ENCODE data around the gene SHC3.

The SHC3 gene

DNA sequence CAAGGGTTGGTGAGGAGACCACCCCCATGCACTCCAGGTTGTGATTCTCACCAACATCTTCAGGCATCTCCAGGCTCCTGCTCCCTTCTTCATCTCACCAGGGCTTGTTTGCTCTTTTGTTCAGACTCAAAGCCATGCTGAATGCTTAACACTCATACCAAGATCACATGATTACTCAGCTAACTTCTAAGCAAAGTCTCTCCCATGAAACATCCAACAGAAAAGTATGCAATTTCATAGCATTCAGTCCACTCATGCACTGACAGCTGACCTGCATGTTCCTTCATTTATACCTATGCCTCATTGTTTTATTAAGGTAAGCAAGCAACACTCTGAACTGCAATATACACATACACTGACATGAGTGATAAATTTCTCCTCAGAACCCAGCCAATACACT is 69.0 kb downstream of the SHC3 start:
- DNase-seq (ENCODE audit: low read depth in 3 of 3): no peak

DNA sequence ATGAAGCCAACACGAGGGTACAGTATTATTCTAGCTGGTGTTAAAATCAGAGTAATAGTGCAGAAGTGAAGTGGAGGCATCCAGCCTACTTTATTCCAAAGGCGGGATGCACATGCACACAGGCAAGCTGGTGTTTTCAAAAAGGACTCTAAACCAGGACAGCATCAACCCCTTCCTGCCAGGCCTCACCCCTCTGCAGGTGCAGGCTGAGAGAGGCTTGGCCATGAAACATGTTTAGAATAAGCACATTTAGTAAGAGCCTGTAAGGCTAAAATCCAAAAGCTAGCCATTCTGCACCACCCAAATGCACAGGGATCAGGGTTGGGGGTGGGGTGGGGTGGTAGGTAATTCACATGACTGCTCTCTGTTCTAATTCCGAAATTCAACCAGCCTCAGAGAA is 71.2 kb downstream of the SHC3 start:
- no peak for DNase-seq (ENCODE audit: low read depth in 3 of 3)

- DNase-seq (ENCODE audit: low read depth in 3 of 3): no peak
Measured at GRCh38 chr9:89106224-89106851, 72.3 kb downstream of the SHC3 start.

GRCh38 chr9:89104821-89105220 is 73.8 kb downstream of the SHC3 start:
- no peak for DNase-seq (ENCODE audit: low read depth in 3 of 3)

- no peak for DNase-seq (ENCODE audit: low read depth in 3 of 3)
Measured at GRCh38 chr9:89097219-89097618, 81.4 kb downstream of the SHC3 start.

DNA sequence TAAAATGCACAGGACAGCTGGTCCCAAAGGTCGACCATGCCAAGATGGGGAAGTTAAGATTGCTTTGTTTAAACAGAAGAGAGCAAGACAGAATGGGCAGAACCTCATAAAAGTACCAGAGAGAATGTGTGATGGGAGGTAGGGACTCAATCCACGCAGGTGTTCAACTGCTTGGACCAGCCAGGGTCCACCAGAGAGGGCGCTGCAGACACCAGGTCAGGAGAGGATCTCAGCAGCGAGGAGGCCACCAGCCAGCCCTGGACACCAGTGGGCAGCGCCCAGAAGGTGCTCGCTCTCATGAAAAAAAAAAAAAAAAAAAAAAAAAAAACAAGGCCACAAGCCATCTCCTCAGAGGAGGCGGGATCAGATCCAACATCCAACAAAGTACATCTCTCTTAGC is 81.8 kb downstream of the SHC3 start:
- no peak for DNase-seq (ENCODE audit: low read depth in 3 of 3)

GRCh38 chr9:89095761-89096528 is 82.7 kb downstream of the SHC3 start:
- no peak for DNase-seq (ENCODE audit: low read depth in 3 of 3)

GRCh38 chr9:89093201-89093975 is 85.2 kb downstream of the SHC3 start:
- no peak for DNase-seq (ENCODE audit: low read depth in 3 of 3)

DNA sequence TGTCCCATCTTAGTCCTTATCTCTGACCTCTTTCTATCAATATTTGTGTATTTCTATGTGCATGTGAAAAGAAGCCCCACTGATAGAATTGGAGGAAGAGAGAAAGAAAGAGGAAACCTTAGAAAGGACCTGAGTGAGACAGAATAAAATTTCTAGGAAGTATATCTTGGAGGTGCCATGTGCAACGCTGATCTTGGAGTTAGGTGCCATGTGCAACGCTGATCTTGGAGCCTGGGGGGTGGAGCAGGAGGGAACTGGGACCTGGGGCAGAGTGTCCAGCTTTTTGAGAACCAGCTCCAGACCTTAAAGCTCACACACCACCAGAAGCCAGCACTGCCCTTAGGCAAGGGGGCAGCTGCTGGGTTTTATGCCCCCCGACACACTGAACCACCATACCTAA is 89.4 kb downstream of the SHC3 start:
- DNase-seq (ENCODE audit: low read depth in 3 of 3): no peak

- no peak for DNase-seq (ENCODE audit: low read depth in 3 of 3)
Measured at GRCh38 chr9:89083626-89084025, 95.0 kb downstream of the SHC3 start.

DNA sequence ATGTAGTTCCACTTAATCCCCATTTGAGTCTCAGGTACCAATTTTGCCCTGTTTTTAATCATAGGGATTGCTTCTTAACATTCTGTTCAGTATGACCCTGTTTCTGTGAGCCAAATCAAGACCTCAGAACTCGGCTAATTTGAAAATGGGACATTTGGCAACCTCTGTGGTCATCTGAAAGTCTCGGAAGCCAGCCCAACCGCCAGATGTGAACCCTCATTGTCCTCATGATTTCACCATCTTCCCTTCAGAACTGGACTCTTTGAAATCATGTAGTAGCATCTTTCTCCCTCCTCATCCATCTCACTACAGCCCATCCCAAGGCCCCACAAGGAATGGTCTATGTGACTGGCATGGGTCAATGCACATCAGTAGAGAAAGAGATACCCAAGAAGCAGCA is 98.4 kb downstream of the SHC3 start:
- no peak for DNase-seq (ENCODE audit: low read depth in 3 of 3)

DNA sequence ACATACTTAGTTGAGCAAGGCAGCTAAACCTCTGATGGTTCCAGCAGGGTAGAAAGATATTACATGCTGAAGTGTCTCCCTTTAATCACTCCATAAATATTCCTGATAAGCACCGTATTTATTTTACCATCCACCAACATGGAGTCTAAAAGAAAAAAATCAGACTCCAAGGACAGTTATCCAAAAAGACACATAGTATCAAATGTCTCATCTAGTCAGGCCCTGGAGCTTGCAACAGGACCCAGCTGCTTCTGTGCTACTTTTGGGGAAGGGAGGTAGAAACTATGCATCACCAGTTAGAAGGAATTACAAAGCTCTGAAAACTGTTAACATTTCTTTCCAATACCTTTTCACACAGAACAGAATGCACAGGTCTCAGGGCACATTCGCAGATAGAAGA is 99.2 kb downstream of the SHC3 start:
- no peak for DNase-seq (ENCODE audit: low read depth in 3 of 3)

GRCh38 chr9:89078860-89079259 is 99.8 kb downstream of the SHC3 start:
- no peak for DNase-seq (ENCODE audit: low read depth in 3 of 3)

DNA sequence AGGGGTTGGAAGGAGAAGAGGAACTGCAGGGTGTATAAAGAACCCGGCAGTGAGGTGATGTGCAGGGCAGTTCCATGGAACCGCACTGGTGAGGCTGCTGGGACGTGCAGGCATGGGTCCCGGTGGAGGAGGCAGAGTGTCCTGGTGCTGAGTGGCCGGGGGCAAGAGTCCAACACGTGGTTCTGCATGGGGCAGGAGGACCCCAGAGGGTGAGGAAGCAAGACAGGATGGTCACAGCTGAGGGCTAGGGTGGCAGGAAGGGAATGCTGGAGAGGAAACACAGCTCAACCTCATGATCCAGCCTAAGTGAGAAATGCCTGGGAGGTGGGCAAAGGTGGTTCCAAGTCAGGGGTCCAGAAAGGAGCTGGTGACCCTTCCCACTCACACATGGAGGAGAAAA is 100.2 kb downstream of the SHC3 start:
- DNase-seq (ENCODE audit: low read depth in 3 of 3): no peak

DNA sequence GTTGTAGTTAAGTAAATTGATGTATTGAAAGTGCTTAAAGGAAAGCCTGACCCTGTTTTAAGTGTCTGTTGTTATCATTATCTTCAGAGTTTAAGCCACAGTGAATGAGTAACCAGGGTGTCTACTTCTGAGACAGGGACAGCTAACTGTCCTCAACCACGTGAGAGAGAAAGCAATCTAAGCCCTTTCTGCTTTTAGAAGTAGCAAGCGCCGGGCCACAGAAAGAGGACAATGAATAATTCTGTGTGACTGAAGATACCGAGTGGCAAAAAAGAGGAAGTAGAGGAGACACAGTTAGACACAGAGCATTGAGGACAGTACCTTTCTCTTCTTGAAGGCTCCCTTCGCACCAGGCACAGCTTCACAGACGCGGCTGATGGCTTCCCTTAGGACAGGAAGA is 101.1 kb downstream of the SHC3 start:
- DNase-seq (ENCODE audit: low read depth in 3 of 3): no peak

DNA sequence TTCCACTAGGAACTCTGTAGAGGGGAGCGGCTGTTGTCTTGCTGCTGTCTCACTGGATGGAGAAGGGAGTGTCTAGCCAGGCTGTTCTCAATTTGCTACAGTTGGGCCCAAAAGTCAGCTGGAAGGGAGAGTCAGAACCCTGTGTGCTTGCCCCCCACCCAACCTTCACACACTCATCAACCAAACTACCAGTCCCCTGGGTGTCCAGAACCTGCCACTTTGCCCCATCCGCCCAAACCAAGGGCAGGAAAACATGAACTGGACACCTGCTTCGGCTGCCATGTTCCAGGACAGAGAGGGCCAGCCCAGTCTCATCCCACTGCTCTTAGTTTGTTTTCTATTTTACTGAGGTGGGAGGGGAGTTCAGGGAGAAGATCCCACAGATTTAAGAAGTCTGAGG is 105.2 kb downstream of the SHC3 start:
- no peak for DNase-seq (ENCODE audit: low read depth in 3 of 3)

GRCh38 chr9:89071591-89071990 is 107.0 kb downstream of the SHC3 start:
- no peak for DNase-seq (ENCODE audit: low read depth in 3 of 3)

DNA sequence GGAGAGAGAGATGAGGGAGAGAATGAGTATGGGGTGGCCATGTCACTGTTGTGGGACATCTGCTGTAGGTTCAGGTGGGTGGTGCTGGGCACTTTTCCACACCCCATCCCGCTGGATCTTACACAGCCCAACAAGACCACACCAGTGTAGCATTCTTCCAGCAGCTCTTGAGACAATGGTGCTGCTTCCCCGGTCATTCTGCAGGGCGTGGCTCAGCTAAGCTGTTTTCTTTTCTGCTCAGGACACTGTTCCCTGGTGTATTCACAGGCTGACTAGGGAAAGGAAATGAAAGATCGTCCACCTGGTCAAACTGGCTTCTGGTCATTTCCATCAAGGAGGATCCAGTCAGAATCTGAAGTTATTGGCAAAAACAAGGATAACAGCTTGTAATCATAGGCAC is 111.8 kb downstream of the SHC3 start:
- no peak for DNase-seq (ENCODE audit: low read depth in 3 of 3)

DNA sequence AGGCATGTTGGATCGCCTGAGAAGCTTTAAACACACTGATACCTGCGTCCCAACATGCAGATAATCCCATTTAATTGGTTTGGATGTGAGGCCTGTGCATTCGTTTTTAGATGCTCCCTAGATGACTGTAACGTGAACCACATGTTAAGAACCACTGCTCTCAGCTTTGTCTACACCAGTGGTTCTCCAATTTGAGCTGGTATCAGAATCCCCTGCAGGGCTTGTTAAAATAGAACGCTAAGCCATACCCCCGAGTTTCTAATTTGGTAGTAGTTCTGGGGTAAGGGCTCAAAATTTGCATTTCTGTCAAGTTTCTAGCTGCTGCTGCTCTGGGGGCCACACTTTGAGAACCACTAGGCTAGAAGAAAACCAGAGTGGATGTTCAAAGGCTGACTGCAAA is 112.7 kb downstream of the SHC3 start:
- no peak for DNase-seq (ENCODE audit: low read depth in 3 of 3)

GRCh38 chr9:89060790-89061189 is 117.8 kb downstream of the SHC3 start:
- DNase-seq (ENCODE audit: low read depth in 3 of 3): no peak

DNA sequence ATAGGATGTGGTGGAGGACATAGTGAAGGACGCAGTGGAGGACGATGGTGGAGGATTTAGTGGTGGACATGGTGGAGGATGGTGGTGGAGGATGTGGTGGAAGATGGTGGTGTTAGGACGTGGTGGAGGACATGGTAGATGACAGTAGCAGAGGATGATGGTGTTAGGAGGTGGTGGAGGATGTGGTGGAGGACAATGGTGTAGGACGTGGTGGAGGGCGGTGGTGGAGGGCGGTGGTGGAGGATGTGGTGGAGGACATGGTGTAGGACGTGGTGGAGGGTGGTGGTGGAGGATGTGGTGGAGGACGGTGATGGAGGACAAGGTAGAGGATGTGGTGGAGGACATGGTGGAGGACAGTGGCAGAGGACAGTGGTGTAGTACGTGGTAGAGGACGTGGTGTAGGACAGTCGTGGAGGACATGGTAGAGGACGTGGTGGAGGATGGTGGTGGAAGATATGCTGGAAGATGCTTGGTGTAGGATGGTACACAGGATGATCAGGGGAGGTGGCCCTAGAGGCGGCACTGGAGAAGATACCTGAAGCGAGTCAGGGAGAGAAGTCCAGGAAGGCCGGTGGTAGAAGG is 118.6 kb downstream of the SHC3 start:
- no peak for DNase-seq (ENCODE audit: low read depth in 3 of 3)

DNA sequence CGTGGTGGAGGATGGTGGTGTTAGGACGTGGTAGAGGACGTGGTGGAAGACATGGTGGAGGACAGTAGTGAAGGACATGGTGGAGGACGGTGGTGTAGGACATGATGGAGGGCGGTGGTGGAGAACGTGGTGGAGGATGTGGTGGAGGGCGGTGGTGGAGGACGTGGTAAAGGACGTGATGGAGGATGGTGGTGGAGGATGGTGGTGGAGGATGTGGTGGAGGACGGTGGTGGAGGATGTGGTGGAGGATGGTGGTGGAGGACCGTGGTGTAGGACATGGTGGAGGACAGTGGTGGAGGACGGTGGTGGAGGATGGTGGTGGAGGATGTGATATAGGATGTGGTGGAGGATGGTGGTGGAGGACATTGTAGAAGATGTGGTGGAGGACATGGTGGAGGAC is 119.7 kb downstream of the SHC3 start:
- no peak for DNase-seq (ENCODE audit: low read depth in 3 of 3)

Data from stimulated activated CD4-positive, alpha-beta T cell treated with anti-CD3 and anti-CD28 coated beads, TNF-alpha, amount 100 ng/mL, for 24 hours (primary cell).